HepG2 (cell line): Measurements from ENCODE around the gene M1AP. TPM values are rescaled to one million over a fixed set of nuclear protein-coding genes. Genes with fewer than 3 reads are reported as not detected.

Experiments
- ARID4A ChIP-seq: sonication (generic); formaldehyde crosslinking; IDR thresholded peaks from 2 replicates; pipeline ENCODE4 v1.5.0; 2020; ENCODE audit warnings: mild to moderate bottlenecking, missing genetic modification reagents, borderline replicate concordance
- BHLHE40 ChIP-seq: IDR thresholded peaks from 2 replicates; pipeline ENCODE4 v1.6.1; 2011; ENCODE audit warnings: low read length, improper control_type of control experiment
- FOSL1 ChIP-seq: sonication (generic); formaldehyde crosslinking; IDR thresholded peaks from 2 replicates; pipeline ENCODE4 v1.9.0; 2021; ENCODE audit warnings: missing genetic modification reagents, borderline replicate concordance
- FOXK2 ChIP-seq: fragments of 450-650 bp; IDR thresholded peaks from 2 replicates; pipeline ENCODE4 v1.6.1; 2016
- MLXIP ChIP-seq: sonication (generic); formaldehyde crosslinking; IDR thresholded peaks from 2 replicates; pipeline ENCODE4 v1.9.0; 2021; ENCODE audit warnings: missing genetic modification reagents, borderline replicate concordance
- PAXIP1 ChIP-seq: sonication (generic); formaldehyde crosslinking; conservative IDR thresholded peaks from 2 replicates; pipeline ENCODE4 v1.4.0; 2020; ENCODE audit warnings: mild to moderate bottlenecking, missing genetic modification reagents, moderate library complexity
- PHF5A ChIP-seq: IDR thresholded peaks from one replicate; pipeline ENCODE4 v1.6.1; 2018; ENCODE audit warnings: low read depth, missing genetic modification reagents; ENCODE audit not compliant: unreplicated experiment
- ZNF687 ChIP-seq: sonication (generic); formaldehyde crosslinking; IDR thresholded peaks from 2 replicates; pipeline ENCODE4 v1.5.1; 2020; ENCODE audit warnings: mild to moderate bottlenecking, missing genetic modification reagents, moderate library complexity
- polyA plus RNA-seq, 8 experiments: library from polyadenylated mRNA; depleted of rRNA in 3 of 8; stranded (reverse) in 7 of 8; unstranded in 1 of 8; fragments of >200 nt; fragmentation: Illumina TruSeq in 4 of 8; extraction: Trizol in 4 of 8; gene quantifications; 2 replicates each; pipeline versions ENCODE4 v1.2.1 to v1.2.3, GENCODE V29; 2011 to 2016; ENCODE audit warnings: low read depth in 4 of 8, missing spikeins in 1 of 8, mixed read lengths in 1 of 8; ENCODE audit not compliant: insufficient read depth in 1 of 8
- total RNA-seq, 5 experiments: library from RNA; depleted of rRNA; stranded (reverse); fragments of >200 nt; fragmentation: Illumina TruSeq; extraction: Trizol; gene quantifications; 2 replicates each; pipeline ENCODE4 v1.2.3, GENCODE V29; 2016; ENCODE audit warnings: low read depth in 1 of 5

The M1AP gene
- total and polyA plus RNA-seq, 2 of the 13 experiments (the other 11 are each of a cell fraction or from before 2014, with no cell fraction given), result not detected

GRCh38 chr2:74512744-74513604 is 135.2 kb downstream of the M1AP start (continued):
- TF ChIP-seq PAXIP1 (CRISPR knock-in tag) (peak; percentile 55), ZNF687 (CRISPR knock-in tag) (peak; percentile 83), PHF5A (CRISPR knock-in tag) (peak; percentile 52), FOSL1 (CRISPR knock-in tag) (no peak), MLXIP (CRISPR knock-in tag) (no peak), BHLHE40 (no peak), ARID4A (CRISPR knock-in tag) (peak; percentile 54; the same call in 1 of the 2 replicates), FOXK2 (no peak)
